Measurements from ENCODE around the gene TNFRSF21. TPM values are rescaled to one million over a fixed set of nuclear protein-coding genes. Genes with fewer than 3 reads are reported as not detected.

Gene TNFRSF21, protein sequence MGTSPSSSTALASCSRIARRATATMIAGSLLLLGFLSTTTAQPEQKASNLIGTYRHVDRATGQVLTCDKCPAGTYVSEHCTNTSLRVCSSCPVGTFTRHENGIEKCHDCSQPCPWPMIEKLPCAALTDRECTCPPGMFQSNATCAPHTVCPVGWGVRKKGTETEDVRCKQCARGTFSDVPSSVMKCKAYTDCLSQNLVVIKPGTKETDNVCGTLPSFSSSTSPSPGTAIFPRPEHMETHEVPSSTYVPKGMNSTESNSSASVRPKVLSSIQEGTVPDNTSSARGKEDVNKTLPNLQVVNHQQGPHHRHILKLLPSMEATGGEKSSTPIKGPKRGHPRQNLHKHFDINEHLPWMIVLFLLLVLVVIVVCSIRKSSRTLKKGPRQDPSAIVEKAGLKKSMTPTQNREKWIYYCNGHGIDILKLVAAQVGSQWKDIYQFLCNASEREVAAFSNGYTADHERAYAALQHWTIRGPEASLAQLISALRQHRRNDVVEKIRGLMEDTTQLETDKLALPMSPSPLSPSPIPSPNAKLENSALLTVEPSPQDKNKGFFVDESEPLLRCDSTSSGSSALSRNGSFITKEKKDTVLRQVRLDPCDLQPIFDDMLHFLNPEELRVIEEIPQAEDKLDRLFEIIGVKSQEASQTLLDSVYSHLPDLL
- 0.42 TPM for total RNA-seq (2013)
- polyA plus RNA-seq (under 1 TPM; 0.43 to 0.86 (median 0.58) TPM), polyA minus RNA-seq (0.88 and 1.5 TPM in 2 replicates), total RNA-seq (3.5 to 38.5 (median 7.5) reads per million in 11 experiments)

DNA sequence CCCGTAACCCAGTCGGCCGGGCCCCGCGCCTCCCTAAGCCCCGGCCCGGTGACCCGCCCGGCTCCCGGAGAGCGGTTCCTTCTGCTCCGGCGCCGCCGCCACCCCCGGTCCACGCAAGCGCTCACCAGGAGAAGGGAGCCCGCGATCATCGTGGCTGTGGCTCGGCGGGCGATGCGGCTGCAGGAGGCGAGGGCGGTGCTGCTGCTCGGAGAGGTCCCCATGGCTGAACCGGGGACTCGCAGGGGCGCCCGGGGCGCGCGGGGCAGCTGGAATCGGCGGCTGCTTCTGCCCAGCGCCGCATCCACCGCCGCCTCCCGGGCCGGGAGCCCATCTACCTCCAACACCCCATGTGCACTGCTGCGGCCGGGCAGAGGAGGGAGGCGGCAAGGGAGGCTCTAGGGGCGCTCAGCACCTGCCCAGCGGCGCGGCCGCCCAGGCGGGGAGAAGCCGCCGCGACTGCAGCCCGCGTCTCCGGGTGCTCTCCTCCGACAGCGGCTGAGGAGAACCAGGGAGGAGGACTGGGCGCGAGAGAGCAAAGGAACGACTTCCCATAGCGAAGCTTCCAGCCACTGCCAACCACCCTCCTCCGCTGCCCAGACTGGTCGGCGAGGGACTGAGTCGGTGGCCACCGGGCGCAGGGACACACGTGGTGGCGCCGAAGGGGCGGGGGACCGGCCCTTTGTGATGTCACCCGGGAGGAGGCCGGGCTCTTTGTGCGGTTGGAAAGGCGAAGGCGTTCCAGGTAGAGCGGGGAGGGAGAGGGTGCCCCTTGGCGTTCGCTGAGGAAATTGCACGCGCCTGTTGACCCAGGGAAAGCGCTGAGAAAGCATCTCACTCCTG is at the start of gene TNFRSF21:
TNFRSF21 (minus strand) TSS at position 615 of the 840 bp plus-strand sequence; CDS start at position 221, 394 bp downstream.
- H3K27ac ChIP-seq (ENCODE audit: low read depth in 1 of 2, low read length in 2 of 2): no peak within 1 kb of the TSS
- H4K20me1 ChIP-seq (ENCODE audit: insufficient read depth, low read length): no peaks in the 10 kb centered on the region
- no peaks in the 10 kb centered on the region for H3K9me3 ChIP-seq (replicated peaks in 1 of 2; ENCODE audit: control insufficient read depth in 1 of 2, insufficient read depth in 1 of 2, low read length in 2 of 2)
- H3K27me3 Mint-ChIP-seq (ENCODE audit: low read depth in 3 of 3): peaks cover 24 to 38% (median 29%) of the 10 kb centered on the region in 3 donors
- under 1% methylated on average over 73 of the region's 86 CpGs for WGBS (ENCODE audit: insufficient coverage)
- peak within 1 kb of the TSS; percentile 41 to 79 (median 41) for H3K4me3 ChIP-seq (replicated peaks in 1 of 3; ENCODE audit: low read depth in 2 of 3, low read length in 3 of 3)
- TF ChIP-seq, protein P1, sequence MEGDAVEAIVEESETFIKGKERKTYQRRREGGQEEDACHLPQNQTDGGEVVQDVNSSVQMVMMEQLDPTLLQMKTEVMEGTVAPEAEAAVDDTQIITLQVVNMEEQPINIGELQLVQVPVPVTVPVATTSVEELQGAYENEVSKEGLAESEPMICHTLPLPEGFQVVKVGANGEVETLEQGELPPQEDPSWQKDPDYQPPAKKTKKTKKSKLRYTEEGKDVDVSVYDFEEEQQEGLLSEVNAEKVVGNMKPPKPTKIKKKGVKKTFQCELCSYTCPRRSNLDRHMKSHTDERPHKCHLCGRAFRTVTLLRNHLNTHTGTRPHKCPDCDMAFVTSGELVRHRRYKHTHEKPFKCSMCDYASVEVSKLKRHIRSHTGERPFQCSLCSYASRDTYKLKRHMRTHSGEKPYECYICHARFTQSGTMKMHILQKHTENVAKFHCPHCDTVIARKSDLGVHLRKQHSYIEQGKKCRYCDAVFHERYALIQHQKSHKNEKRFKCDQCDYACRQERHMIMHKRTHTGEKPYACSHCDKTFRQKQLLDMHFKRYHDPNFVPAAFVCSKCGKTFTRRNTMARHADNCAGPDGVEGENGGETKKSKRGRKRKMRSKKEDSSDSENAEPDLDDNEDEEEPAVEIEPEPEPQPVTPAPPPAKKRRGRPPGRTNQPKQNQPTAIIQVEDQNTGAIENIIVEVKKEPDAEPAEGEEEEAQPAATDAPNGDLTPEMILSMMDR (IDR thresholded peaks at IDR 0.05): peak; percentile 93
- H3K27me3 ChIP-seq (ENCODE audit: control insufficient read depth in 2 of 2, insufficient read depth in 2 of 2, low read length in 2 of 2): peaks cover 22 to 27% of the 10 kb centered on the region in 2 donors
- H3K4me1 ChIP-seq (ENCODE audit: control insufficient read depth in 1 of 2, insufficient read depth in 2 of 2, low read length in 2 of 2): peaks cover 10 to 14% of the 10 kb centered on the region in 2 donors
- no peaks in the 10 kb centered on the region for H3K36me3 ChIP-seq (replicated peaks in 1 of 2; ENCODE audit: control insufficient read depth in 1 of 2, insufficient read depth in 2 of 2, low read length in 2 of 2)
- peak within 1 kb of the TSS in 2 of 7 donors; percentile 48 to 79 for H3K27ac Mint-ChIP-seq
- peaks cover 0 to 8% (median 6%) of the 10 kb centered on the region in 7 donors for H3K9me3 Mint-ChIP-seq
- intact Hi-C loops (cut with micrococcal nuclease): loop anchor here (1.0 to 10.0 kb wide), 4 partner anchors 62 to 455 kb away; no protein-coding TSS in a partner anchor
- H3K9ac ChIP-seq (ENCODE audit: insufficient read depth, low read length, poor library complexity, severe bottlenecking): peak within 1 kb of the TSS; percentile 49
- peak; percentile 84 to 93 (median 87) for DNase-seq
- peak within 1 kb of the TSS; percentile 79 to 88 for H3K4me3 Mint-ChIP-seq
- peaks cover 11% of the 10 kb centered on the region for H3K4me1 Mint-ChIP-seq
- no peaks in the 10 kb centered on the region for H3K79me2 ChIP-seq (ENCODE audit: insufficient read depth, low read length)
- H3K4me2 ChIP-seq (replicated peaks; ENCODE audit: extremely low read depth, low read length, poor library complexity, severe bottlenecking): peak within 1 kb of the TSS; percentile 79
- H2AFZ ChIP-seq (ENCODE audit: insufficient read depth, low read depth, low read length, poor library complexity, severe bottlenecking): peak within 1 kb of the TSS; percentile 92
- peaks cover 0 to 9% of the 10 kb centered on the region in 2 donors for H3K36me3 Mint-ChIP-seq
